ENCODE data around the gene CPED1.
"Not testable (repeated sequence)": the region's sequence is repeated elsewhere in the genome, so short reads cannot be mapped to it uniquely, and the experiment has no call there.

Gene CPED1

DNA sequence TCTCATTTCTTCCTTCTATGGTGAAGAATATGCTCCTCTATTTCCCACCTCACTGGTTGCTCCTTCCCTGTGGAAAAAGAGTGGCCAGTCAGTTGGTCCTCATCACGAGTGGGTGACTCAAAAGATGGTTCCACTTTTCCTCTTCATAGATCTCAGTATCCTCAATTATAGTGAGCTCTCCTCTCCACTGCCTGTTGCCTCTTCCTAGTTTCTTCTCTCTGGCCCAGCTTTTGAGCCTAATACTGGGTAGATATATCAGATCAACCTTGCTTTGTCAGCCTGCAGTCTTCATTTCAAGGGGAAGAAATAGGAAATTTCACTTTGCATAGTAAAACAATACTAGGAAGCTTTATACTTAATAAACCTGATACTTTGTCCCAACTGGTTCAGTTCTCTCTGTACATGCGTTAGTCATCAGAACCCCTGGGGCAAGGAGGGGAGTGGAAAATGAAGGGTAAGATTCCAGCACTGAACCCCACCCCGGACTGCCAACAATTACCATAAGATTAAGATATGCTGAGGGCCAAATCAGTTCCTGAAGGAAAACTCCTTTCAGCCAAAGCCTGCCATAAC, 324.8 kb downstream of the CPED1 start:
- no peak for DNase-seq
- H3K36me3 ChIP-seq (ENCODE audit: control insufficient read depth, insufficient read depth, low read length): no peaks in the 10 kb centered on the region
- no peaks in the 10 kb centered on the region for H3K9me3 ChIP-seq (ENCODE audit: control insufficient read depth, low read length)
- H3K4me3 ChIP-seq (ENCODE audit: insufficient read depth, low read depth, low read length, poor library complexity, severe bottlenecking): no peak overlapping the region
- no peaks in the 10 kb centered on the region for H3K4me1 ChIP-seq (ENCODE audit: control insufficient read depth, insufficient read depth, low read length, poor library complexity, severe bottlenecking)
- no peak overlapping the region for H3K27ac ChIP-seq (ENCODE audit: insufficient read depth, low read length, poor library complexity, severe bottlenecking)
- no peaks in the 10 kb centered on the region for H3K27me3 ChIP-seq (replicated peaks; ENCODE audit: control insufficient read depth, insufficient read depth, low read length, poor library complexity, severe bottlenecking)

DNA sequence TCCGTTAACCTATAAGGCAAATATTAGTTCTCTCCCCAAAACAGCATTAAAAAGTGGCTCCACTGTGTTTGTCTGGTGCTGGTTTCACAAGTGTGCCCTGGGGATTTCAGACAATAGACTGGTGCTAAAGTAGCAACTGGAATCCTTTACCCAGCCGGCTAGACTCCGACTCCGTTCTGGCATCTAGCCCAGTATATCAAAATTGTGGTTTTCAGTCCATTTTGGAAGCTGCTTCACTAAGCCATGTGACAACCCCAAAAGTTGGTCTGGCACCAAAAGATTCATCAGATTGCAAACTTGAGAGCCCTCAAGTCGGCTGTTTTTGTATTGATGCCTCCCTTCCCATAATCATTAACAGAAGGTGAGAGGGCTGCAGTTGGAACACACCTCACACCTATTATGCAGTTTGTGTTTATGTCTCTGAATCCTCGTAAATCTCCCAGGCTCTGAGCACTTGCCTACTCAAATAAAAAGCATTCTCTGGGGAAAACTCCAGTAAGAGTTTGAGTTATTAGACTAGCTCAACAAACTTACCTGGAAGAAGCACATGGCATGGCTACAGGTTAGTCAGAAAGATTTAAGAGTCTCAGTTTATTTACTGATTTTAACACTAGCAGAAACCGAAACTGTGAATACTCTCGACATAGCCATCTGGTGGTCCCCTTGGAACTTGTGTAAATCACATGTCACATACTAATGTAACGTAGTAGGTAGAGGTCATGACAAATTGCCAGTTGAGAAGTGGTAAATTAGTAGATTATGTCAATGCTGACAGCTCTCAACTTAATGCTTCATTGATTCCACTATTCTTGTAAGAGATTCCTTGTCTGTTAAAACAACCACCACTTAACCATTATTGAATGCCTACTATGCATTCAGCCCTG, 325.5 kb downstream of the CPED1 start:
- Histone ChIP-seq H3K27me3 (replicated peaks; ENCODE audit: control insufficient read depth, insufficient read depth, low read length, poor library complexity, severe bottlenecking) (no peaks in the 10 kb centered on the region), H3K4me1 (ENCODE audit: control insufficient read depth, insufficient read depth, low read length, poor library complexity, severe bottlenecking) (no peaks in the 10 kb centered on the region), H3K9me3 (ENCODE audit: control insufficient read depth, low read length) (no peaks in the 10 kb centered on the region), H3K36me3 (ENCODE audit: control insufficient read depth, insufficient read depth, low read length) (no peaks in the 10 kb centered on the region), H3K4me3 (ENCODE audit: insufficient read depth, low read depth, low read length, poor library complexity, severe bottlenecking) (no peak overlapping the region), H3K27ac (ENCODE audit: insufficient read depth, low read length, poor library complexity, severe bottlenecking) (no peak overlapping the region)
- DNase-seq: no peak

DNA sequence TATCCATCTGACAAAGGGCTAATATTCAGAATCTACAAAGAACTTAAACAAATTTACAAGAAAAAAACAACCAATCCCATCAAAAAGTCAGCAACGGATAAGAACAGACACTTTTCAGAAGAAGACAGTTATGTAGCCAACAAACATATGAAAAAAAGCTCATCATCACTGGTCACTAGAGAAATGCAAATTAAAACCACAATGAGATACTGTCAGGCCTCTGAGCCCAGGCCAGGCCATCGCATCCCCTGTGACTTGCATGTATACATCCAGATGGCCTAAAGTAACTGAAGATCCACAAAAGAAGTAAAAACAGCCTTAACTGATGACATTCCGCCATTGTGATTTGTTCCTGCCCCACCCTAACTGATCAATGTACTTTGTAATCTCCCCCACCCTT, 326.7 kb downstream of the CPED1 start:
- not testable (repeated sequence) for H3K4me1 ChIP-seq (ENCODE audit: control insufficient read depth, insufficient read depth, low read length, poor library complexity, severe bottlenecking); H3K4me3 ChIP-seq (ENCODE audit: insufficient read depth, low read depth, low read length, poor library complexity, severe bottlenecking); H3K9me3 ChIP-seq (ENCODE audit: control insufficient read depth, low read length); H3K36me3 ChIP-seq (ENCODE audit: control insufficient read depth, insufficient read depth, low read length); H3K27me3 ChIP-seq (replicated peaks; ENCODE audit: control insufficient read depth, insufficient read depth, low read length, poor library complexity, severe bottlenecking); H3K27ac ChIP-seq (ENCODE audit: insufficient read depth, low read length, poor library complexity, severe bottlenecking); DNase-seq

DNA sequence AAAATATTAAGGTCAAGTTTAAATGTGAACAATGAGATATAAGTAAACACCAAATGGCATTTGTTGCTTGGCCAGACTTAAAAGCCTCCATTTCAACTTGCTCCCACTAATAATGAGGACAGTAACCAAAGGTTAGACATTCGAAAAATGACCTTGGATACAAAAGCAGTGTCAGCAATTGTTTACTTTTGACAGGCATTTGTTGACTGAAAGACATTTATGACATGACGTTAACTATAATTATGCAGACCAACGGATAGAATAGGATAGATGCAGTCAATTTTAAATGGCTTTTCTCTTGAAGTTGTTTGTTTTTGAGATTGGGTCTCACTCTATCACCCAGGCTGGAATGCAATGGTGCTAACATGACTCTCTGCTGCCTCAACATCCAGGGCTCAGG, 333.9 kb downstream of the CPED1 start:
- Histone ChIP-seq H3K4me3 (ENCODE audit: insufficient read depth, low read depth, low read length, poor library complexity, severe bottlenecking) (no peak overlapping the region), H3K36me3 (ENCODE audit: control insufficient read depth, insufficient read depth, low read length) (no peaks in the 10 kb centered on the region), H3K9me3 (ENCODE audit: control insufficient read depth, low read length) (no peaks in the 10 kb centered on the region), H3K27me3 (replicated peaks; ENCODE audit: control insufficient read depth, insufficient read depth, low read length, poor library complexity, severe bottlenecking) (peaks cover 3% of the 10 kb centered on the region), H3K27ac (ENCODE audit: insufficient read depth, low read length, poor library complexity, severe bottlenecking) (no peak overlapping the region), H3K4me1 (ENCODE audit: control insufficient read depth, insufficient read depth, low read length, poor library complexity, severe bottlenecking) (no peaks in the 10 kb centered on the region)
- DNase-seq: no peak

DNA sequence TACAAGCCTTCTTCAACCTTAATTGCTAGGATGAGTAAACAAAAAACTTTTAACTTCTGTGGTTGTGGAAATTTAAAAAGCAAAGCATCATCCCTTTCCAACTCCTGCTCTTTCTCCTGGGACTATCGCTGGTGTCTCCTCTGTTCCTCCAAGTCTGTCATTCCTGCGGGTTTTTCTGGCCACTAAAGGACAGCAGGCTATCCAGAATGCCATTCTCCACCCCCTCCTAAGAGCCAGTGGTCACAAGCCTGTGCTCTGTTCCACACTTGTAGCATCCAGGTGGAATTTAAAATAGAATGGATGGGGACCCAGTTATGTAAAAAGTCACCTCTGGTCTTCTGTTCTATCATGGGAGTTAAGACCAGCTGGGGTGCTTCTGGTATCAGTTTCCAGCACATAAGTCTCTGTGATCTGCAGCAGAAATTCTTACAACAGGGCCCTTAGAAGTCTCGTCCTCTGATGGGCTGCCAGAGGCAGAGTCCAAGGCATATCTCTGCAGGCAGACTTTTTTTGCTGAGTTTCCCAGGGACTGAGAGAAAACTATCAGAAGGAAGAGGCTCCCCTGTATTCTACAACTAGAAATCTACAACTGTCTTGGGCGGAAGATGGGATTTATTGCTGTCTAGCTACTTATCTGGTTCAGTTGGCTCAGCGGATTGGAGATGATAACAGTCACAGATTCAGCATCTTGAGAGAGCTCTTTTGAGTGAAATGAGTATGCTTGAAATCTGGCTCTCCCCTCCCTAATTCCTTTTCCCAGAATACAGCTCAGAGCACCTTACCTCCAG, 335.2 kb downstream of the CPED1 start:
- Histone ChIP-seq H3K4me3 (ENCODE audit: insufficient read depth, low read depth, low read length, poor library complexity, severe bottlenecking) (no peak overlapping the region), H3K27ac (ENCODE audit: insufficient read depth, low read length, poor library complexity, severe bottlenecking) (no peak overlapping the region), H3K27me3 (replicated peaks; ENCODE audit: control insufficient read depth, insufficient read depth, low read length, poor library complexity, severe bottlenecking) (peaks cover 8% of the 10 kb centered on the region), H3K9me3 (ENCODE audit: control insufficient read depth, low read length) (no peaks in the 10 kb centered on the region), H3K36me3 (ENCODE audit: control insufficient read depth, insufficient read depth, low read length) (no peaks in the 10 kb centered on the region), H3K4me1 (ENCODE audit: control insufficient read depth, insufficient read depth, low read length, poor library complexity, severe bottlenecking) (no peaks in the 10 kb centered on the region)
- DNase-seq: no peak

DNA sequence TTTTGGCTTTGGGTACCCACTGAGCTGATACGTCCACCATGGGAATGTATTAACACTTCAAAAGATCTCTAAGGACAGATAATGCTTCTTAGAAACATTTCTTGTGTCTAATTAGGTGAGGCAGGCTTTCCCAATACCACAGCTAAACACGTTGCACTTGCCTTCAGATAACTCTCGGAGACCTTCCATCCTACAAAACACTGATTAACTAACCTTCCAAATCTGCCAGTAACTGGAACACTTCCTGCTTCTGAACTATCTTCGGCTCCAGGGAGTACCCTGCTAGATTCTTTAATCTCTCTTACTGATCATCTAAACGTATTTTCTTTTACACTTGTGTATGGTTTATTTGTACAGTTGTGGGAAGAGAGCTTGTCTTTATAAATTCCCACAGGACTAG, 339.2 kb downstream of the CPED1 start:
- Histone ChIP-seq H3K27me3 (replicated peaks; ENCODE audit: control insufficient read depth, insufficient read depth, low read length, poor library complexity, severe bottlenecking) (peaks cover 8% of the 10 kb centered on the region), H3K36me3 (ENCODE audit: control insufficient read depth, insufficient read depth, low read length) (no peaks in the 10 kb centered on the region)

DNA sequence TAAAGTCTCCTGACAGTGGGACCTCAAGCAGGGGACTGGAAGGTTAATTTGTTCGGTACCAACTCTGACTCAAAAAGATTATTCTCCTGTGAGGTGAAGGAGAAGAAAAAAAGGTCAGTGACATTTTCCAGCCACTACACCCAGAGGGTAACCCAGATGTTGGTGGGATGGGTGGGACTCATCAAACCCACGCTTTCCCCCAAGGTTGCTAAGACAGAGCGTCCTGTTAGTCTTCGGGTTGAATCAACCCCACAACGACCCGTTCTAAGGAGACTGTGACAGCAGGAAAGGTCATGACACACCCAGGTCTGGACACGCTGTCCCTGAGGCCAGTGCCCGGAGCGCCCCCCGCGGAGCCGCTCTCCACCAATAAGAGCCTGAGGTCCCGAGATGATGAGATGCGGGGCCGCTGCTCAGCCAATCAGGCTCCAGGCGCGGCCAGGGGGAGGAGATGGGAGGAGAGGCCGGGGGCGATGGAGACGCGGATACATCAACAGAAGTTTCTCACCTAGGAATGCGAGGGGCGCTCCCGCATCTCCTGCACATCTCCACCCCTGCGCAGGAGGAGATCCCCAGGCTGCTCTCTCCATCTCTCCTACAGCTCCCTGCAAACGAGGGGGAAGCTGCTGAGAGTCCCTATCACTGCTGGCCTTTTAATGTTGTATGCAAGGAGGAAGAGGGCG, 340.1 kb downstream of the CPED1 start, which contains the start of gene WNT16:
WNT16 (plus strand) TSS at position 493 of the 683 bp plus-strand sequence. CDS start 293 bp downstream, outside the sequence.
- no peak within 1 kb of the TSS for H3K27ac ChIP-seq (ENCODE audit: insufficient read depth, low read length, poor library complexity, severe bottlenecking)
- H3K36me3 ChIP-seq (ENCODE audit: control insufficient read depth, insufficient read depth, low read length): no peaks in the 10 kb centered on the region
- H3K9me3 ChIP-seq (ENCODE audit: control insufficient read depth, low read length): no peaks in the 10 kb centered on the region
- no peak within 1 kb of the TSS for H3K4me3 ChIP-seq (ENCODE audit: insufficient read depth, low read depth, low read length, poor library complexity, severe bottlenecking)
- DNase-seq: no peak
- H3K27me3 ChIP-seq (replicated peaks; ENCODE audit: control insufficient read depth, insufficient read depth, low read length, poor library complexity, severe bottlenecking): peaks cover 8% of the 10 kb centered on the region
- H3K4me1 ChIP-seq (ENCODE audit: control insufficient read depth, insufficient read depth, low read length, poor library complexity, severe bottlenecking): peaks cover 13% of the 10 kb centered on the region

More for the DNA sequence above, 339.2 kb downstream of the CPED1 start:
- peaks cover 13% of the 10 kb centered on the region for H3K4me1 ChIP-seq (ENCODE audit: control insufficient read depth, insufficient read depth, low read length, poor library complexity, severe bottlenecking)
- no peak overlapping the region for H3K4me3 ChIP-seq (ENCODE audit: insufficient read depth, low read depth, low read length, poor library complexity, severe bottlenecking)
- H3K27ac ChIP-seq (ENCODE audit: insufficient read depth, low read length, poor library complexity, severe bottlenecking): no peak overlapping the region
- no peaks in the 10 kb centered on the region for H3K9me3 ChIP-seq (ENCODE audit: control insufficient read depth, low read length)
- DNase-seq: no peak

DNA sequence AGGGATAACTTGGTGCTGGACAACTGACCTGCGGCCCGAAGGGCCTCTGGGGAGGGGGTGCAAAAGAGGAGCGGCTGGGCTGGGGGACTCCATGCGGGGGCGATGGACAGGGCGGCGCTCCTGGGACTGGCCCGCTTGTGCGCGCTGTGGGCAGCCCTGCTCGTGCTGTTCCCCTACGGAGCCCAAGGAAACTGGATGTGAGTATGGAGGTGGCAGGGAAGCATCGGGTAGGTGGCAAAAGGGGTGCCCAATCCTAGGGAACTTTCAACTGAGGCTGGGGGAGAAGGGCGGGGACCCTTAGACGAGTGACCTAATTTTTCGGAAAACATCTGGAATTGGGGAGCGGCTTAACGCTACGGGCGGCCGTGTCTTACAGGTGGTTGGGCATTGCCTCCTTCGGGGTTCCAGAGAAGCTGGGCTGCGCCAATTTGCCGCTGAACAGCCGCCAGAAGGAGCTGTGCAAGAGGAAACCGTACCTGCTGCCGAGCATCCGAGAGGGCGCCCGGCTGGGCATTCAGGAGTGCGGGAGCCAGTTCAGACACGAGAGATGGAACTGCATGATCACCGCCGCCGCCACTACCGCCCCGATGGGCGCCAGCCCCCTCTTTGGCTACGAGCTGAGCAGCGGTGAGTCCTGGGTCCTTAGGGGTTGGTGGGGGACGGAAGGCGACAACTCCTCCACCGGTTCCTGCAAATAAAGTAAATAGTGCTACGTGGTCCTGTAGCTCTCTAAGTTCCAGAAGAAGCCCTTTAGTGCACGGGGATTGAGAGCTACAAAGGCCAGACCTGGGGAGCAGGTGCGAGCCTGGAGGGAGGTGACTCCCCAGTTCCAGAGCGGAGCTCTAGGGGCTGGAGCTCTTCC, 340.9 kb downstream of the CPED1 start:
- H3K27ac ChIP-seq (ENCODE audit: insufficient read depth, low read length, poor library complexity, severe bottlenecking): no peak overlapping the region
- H3K9me3 ChIP-seq (ENCODE audit: control insufficient read depth, low read length): no peaks in the 10 kb centered on the region
- no peak for DNase-seq
- H3K4me1 ChIP-seq (ENCODE audit: control insufficient read depth, insufficient read depth, low read length, poor library complexity, severe bottlenecking): peaks cover 13% of the 10 kb centered on the region
- no peaks in the 10 kb centered on the region for H3K36me3 ChIP-seq (ENCODE audit: control insufficient read depth, insufficient read depth, low read length)
- H3K27me3 ChIP-seq (replicated peaks; ENCODE audit: control insufficient read depth, insufficient read depth, low read length, poor library complexity, severe bottlenecking): peaks cover 8% of the 10 kb centered on the region
- no peak overlapping the region for H3K4me3 ChIP-seq (ENCODE audit: insufficient read depth, low read depth, low read length, poor library complexity, severe bottlenecking)
